Tibial nerve (tissue), 4 donors: ENCODE results near the gene GTF2A1. TPM values are rescaled to one million over a fixed set of nuclear protein-coding genes. Genes with fewer than 3 reads are reported as not detected.
A peak's percentile ranks its signal among the peaks of the same experiment; 100 is the strongest.

Source experiments
- DNase-seq, 2 donors: peaks; one replicate each; pipeline ENCODE4 v3.0.0-alpha.2; 2019; ENCODE audit warnings: low spot score in 2 of 2
- H3K27ac ChIP-seq, 4 donors: fragments of 200-600 bp; sonication (generic) in 3 of 4; one replicate each; pipeline ENCODE4 v1.5.1; 2017 to 2019; ENCODE audit warnings: mild to moderate bottlenecking in 1 of 4
- H3K27me3 ChIP-seq, 2 donors: fragments of 200-600 bp; sonication (generic) in 1 of 2; one replicate each; pipeline versions ENCODE4 v1.5.1 to v1.6.0; 2017 to 2019
- H3K36me3 ChIP-seq, 3 donors: fragments of 200-600 bp; sonication (generic); one replicate each; pipeline ENCODE4 v1.5.1; 2018 to 2019
- H3K4me1 ChIP-seq, 4 donors: fragments of 200-600 bp; sonication (generic) in 3 of 4; one replicate each; pipeline ENCODE4 v1.5.1; 2017 to 2019
- H3K4me3 ChIP-seq, 4 donors: fragments of 200-600 bp; sonication (generic) in 3 of 4; one replicate each; pipeline ENCODE4 v1.5.1; 2017 to 2019; ENCODE audit warnings: mild to moderate bottlenecking in 1 of 4, moderate library complexity in 1 of 4
- H3K9me3 ChIP-seq, 4 donors: fragments of 200-600 bp; sonication (generic) in 3 of 4; one replicate each; pipeline ENCODE4 v1.5.1; 2017 to 2019
- CTCF ChIP-seq, 5 experiments: fragments of 200-600 bp in 3 of 5; fragments of 450-650 bp in 2 of 5; sonication (generic) in 3 of 5; IDR thresholded peaks; one replicate each; pipeline ENCODE4 v1.5.1; 2016 to 2019; ENCODE audit warnings: antibody characterized with exemption in 5 of 5, mild to moderate bottlenecking in 3 of 5, moderate library complexity in 2 of 5
- EP300 ChIP-seq, 2 donors: sonication (generic); formaldehyde crosslinking; IDR thresholded peaks; one replicate each; pipeline ENCODE4 v1.6.1; 2017; ENCODE audit warnings: antibody characterized with exemption in 2 of 2, mild to moderate bottlenecking in 1 of 2
- POLR2A ChIP-seq, 2 donors: fragments of 450-650 bp; IDR thresholded peaks; one replicate each; pipeline ENCODE4 v1.6.1; 2017; ENCODE audit warnings: antibody characterized with exemption in 2 of 2, mild to moderate bottlenecking in 2 of 2, moderate library complexity in 2 of 2
- WGBS, 2 donors: methylation state at CpG; one replicate each; pipeline ENCODE4 v1.1.5; 2018; 5-methylcytosine and 5-hydroxymethylcytosine counted together
- total RNA-seq, 4 donors: library from RNA; depleted of rRNA; stranded (reverse); fragments of >200 nt; gene quantifications; one replicate each; pipeline ENCODE4 v1.1.0, GENCODE V29; 2016

GTF2A1 gene
- total RNA-seq, 4 donors from 2014 or later = 20.7 to 27.3 (median 26.2) TPM

DNA sequence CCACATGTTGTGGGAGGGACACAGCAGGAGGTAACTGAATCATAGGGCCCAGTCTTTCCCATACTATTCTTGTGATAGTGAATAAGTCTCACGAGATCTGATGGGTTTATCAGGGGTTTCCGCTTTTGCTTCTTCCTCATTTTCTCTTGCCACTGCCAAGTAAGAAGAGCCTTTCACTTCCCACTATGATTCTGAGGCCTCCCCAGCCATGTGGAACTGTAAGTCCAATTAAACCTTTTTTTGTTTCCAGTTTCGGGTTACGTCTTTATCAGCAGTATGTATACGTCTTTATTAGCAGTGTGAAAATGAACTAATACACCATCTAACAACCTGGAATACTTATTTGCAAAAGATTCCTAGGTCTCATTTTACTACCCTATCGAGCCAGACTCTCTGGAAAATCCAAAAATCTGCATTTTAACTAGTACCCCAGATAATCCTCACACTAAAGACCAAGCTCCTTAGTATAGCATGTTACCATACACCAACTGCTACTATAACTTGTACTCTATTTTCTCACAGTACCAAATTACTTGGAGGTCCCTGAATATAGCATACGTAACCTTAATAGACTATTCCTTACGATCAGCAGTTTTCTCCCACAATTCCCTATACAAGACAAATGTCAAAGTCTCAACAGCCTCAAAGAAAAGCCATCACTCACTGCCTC lies 11.5 kb downstream of the GTF2A1 start:
- Histone ChIP-seq H3K4me3 (no peak overlapping the region), H3K4me1 (peaks cover 0 to 25% (median 8%) of the 10 kb centered on the region in 4 donors), H3K36me3 (peaks cover 0 to 35% (median 0%) of the 10 kb centered on the region in 3 donors), H3K9me3 (no peaks in the 10 kb centered on the region), H3K27me3 (no peaks in the 10 kb centered on the region), H3K27ac (no peak overlapping the region)
- DNase-seq = no peak
- TF ChIP-seq CTCF (IDR thresholded peaks at IDR 0.05) = no peak
- TF ChIP-seq EP300 (IDR thresholded peaks at IDR 0.05) = no peak
- TF ChIP-seq POLR2A (IDR thresholded peaks at IDR 0.05) = no peak
- 69 to 79% methylated on average over 8 of the region's 8 CpGs for WGBS, 2 donors

DNA sequence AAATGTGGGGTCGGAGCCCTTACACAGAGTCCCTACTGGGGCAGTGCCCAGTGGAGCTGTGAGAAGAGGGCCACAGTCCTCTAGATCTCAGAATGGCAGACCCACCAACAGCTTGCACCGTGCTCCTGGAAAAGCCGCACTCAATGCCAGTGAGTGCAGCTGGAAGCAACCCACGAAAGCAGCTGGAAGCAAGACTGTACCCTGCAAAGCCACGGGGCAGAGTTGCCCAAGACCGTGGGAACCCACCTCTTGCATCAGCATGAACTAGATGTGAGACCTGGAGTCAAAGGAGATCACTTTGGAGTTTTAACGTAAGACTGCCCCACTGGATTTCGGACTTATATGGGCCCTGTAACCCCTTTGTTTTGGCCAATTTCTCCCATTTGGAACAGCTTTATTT lies 12.3 kb downstream of the GTF2A1 start:
- DNase-seq = peak in 1 of 2 donors; percentile 24
- 90 to 95% methylated on average over 8 of the region's 8 CpGs for WGBS, 2 donors

DNA sequence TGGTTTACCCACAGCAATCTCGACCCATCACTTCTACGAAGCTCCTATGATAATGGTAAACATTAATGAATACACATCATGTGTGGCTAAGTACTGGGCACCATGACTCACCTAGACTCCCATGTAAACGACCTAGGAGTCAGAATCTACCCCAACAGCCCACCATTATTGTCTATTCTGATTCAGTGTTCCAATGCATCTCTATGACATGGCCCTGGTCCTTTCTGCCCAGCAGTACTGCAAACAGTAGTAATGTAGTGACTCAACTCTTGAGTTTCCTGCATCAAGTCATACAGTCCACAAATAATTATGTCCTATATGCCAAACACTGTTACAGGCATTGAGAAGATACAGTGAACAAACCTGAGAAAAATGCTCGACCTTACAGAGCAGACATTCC lies 14.6 kb downstream of the GTF2A1 start:
- Histone ChIP-seq H3K4me1 (peaks cover 0 to 10% (median 2%) of the 10 kb centered on the region in 4 donors), H3K36me3 (peaks cover 0 to 62% (median 0%) of the 10 kb centered on the region in 3 donors), H3K9me3 (no peaks in the 10 kb centered on the region), H3K27ac (no peak overlapping the region), H3K27me3 (no peaks in the 10 kb centered on the region), H3K4me3 (no peak overlapping the region)
- WGBS, 2 donors = 84 to 88% methylated on average over 4 of the region's 4 CpGs
- TF ChIP-seq POLR2A (IDR thresholded peaks at IDR 0.05) = no peak
- TF ChIP-seq EP300 (IDR thresholded peaks at IDR 0.05) = no peak
- no peak for TF ChIP-seq CTCF (IDR thresholded peaks at IDR 0.05)
- DNase-seq = no peak

More for the DNA sequence above, 12.3 kb downstream of the GTF2A1 start:
- Histone ChIP-seq H3K36me3 (peaks cover 0 to 40% (median 0%) of the 10 kb centered on the region in 3 donors), H3K27ac (no peak overlapping the region), H3K4me1 (peaks cover 0 to 25% (median 8%) of the 10 kb centered on the region in 4 donors), H3K4me3 (no peak overlapping the region), H3K9me3 (no peaks in the 10 kb centered on the region), H3K27me3 (no peaks in the 10 kb centered on the region)
- TF ChIP-seq CTCF (IDR thresholded peaks at IDR 0.05) = no peak
- no peak for TF ChIP-seq POLR2A (IDR thresholded peaks at IDR 0.05)
- TF ChIP-seq EP300 (IDR thresholded peaks at IDR 0.05) = no peak

DNA sequence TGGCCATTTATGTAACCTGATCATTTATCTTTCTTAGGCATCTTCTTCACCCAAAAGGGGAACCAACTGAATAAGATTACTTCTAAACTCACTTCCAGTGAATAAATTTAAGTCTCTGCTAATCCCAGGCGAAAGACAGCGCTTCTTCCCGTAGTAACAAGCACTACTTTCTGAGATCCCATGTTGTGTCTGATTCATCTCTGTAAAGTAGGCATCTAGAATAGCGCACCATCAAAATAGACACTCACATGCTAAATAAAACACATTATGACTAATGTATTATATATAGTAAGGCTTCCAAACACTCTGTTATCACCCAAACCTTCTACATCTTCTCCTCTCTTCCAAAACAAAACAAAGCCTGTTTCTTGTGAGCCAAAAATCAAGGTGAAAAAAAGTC lies 15.1 kb downstream of the GTF2A1 start:
- no peak for DNase-seq
- no peak overlapping the region for H3K27ac ChIP-seq
- no peaks in the 10 kb centered on the region for H3K9me3 ChIP-seq
- H3K4me3 ChIP-seq = no peak overlapping the region
- peaks cover 0 to 7% (median 2%) of the 10 kb centered on the region in 4 donors for H3K4me1 ChIP-seq
- peaks cover 0 to 67% (median 0%) of the 10 kb centered on the region in 3 donors for H3K36me3 ChIP-seq
- no peak for TF ChIP-seq CTCF (IDR thresholded peaks at IDR 0.05)
- TF ChIP-seq EP300 (IDR thresholded peaks at IDR 0.05) = no peak
- TF ChIP-seq POLR2A (IDR thresholded peaks at IDR 0.05) = no peak
- WGBS, 2 donors = 92 to 95% methylated on average over 4 of the region's 4 CpGs
- no peaks in the 10 kb centered on the region for H3K27me3 ChIP-seq

GRCh38 chr14:81200054-81200453 lies 20.7 kb downstream of the GTF2A1 start:
- H3K4me3 ChIP-seq = no peak overlapping the region
- no peaks in the 10 kb centered on the region for H3K9me3 ChIP-seq
- H3K27me3 ChIP-seq = no peaks in the 10 kb centered on the region
- peaks cover 0 to 2% (median 0%) of the 10 kb centered on the region in 4 donors for H3K4me1 ChIP-seq
- H3K36me3 ChIP-seq = peaks cover 0 to 77% (median 0%) of the 10 kb centered on the region in 3 donors
- DNase-seq = no peak
- TF ChIP-seq CTCF (IDR thresholded peaks at IDR 0.05) (no peak), EP300 (IDR thresholded peaks at IDR 0.05) (no peak), POLR2A (IDR thresholded peaks at IDR 0.05) (no peak)
- 86 to 96% methylated on average over 6 of the region's 6 CpGs for WGBS, 2 donors
- no peak overlapping the region for H3K27ac ChIP-seq
